BJ (cell line): Measurements from ENCODE around the gene EFNA3. TPM values are rescaled to one million over a fixed set of nuclear protein-coding genes. Genes with fewer than 3 reads are reported as not detected.

Source experiments
- CTCF ChIA-PET: fragments of 350-600 bp; formaldehyde crosslinking; extraction: SDS; loops from one replicate; lab custom pipeline; 2021; ENCODE audit warnings: antibody characterized with exemption, inconsistent platforms; lab: Yijun Ruan, JAX
- POLR2A ChIA-PET: fragments of 300-600 bp; sonication (Branson Sonifier 250); formaldehyde crosslinking; extraction: SDS; loops from one replicate; lab custom pipeline; 2021; ENCODE audit warnings: antibody characterized with exemption; lab: Charles Lee
- DNase-seq: peaks from one replicate; pipeline ENCODE4 v3.0.0-alpha.2; 2011; ENCODE audit warnings: low read depth
- H3K27me3 ChIP-seq: 2 replicates; pipeline ENCODE4 v1.6.0; 2011; ENCODE audit warnings: low read length; ENCODE audit not compliant: control insufficient read depth, insufficient read depth
- H3K36me3 ChIP-seq: 2 replicates; pipeline ENCODE4 v1.5.1; 2011; ENCODE audit warnings: low read length; ENCODE audit not compliant: control insufficient read depth, insufficient read depth
- H3K4me3 ChIP-seq: 2 replicates; pipeline ENCODE4 v1.5.1; 2011; ENCODE audit warnings: low read depth, mild to moderate bottlenecking, control low read depth, low read length
- polyA plus RNA-seq: library from polyadenylated mRNA; depleted of rRNA; stranded (reverse); fragments of >200 nt; gene quantifications from 2 replicates; pipeline ENCODE4 v1.2.3, GENCODE V29; 2011
- TF ChIP-seq, protein P1 (sequence below): IDR thresholded peaks from 2 replicates; pipeline ENCODE4 v1.5.1; 2011; ENCODE audit warnings: low read depth, mild to moderate bottlenecking, control low read depth, inconsistent platforms, low read length, moderate library complexity; ENCODE audit not compliant: insufficient read depth

The EFNA3 gene
- polyA plus RNA-seq, 1 experiment: 1.8 TPM

GRCh38 chr1:155066777-155067176, 11.9 kb upstream of the EFNA3 start:
- ChIA-PET CTCF (interaction anchor here (0.6 to 17.0 kb wide), 3 partner anchors 15 to 105 kb away, joined by 3 to 147 read pairs (median 18); partner anchors contain the start of genes ADAM15 and PYGO2), POLR2A (no interaction called here)
- Histone ChIP-seq H3K27me3 (no peaks in the 10 kb centered on the region), H3K36me3 (peaks cover 11% of the 10 kb centered on the region), H3K4me3 (no peak overlapping the region)
- TF ChIP-seq, protein P1, sequence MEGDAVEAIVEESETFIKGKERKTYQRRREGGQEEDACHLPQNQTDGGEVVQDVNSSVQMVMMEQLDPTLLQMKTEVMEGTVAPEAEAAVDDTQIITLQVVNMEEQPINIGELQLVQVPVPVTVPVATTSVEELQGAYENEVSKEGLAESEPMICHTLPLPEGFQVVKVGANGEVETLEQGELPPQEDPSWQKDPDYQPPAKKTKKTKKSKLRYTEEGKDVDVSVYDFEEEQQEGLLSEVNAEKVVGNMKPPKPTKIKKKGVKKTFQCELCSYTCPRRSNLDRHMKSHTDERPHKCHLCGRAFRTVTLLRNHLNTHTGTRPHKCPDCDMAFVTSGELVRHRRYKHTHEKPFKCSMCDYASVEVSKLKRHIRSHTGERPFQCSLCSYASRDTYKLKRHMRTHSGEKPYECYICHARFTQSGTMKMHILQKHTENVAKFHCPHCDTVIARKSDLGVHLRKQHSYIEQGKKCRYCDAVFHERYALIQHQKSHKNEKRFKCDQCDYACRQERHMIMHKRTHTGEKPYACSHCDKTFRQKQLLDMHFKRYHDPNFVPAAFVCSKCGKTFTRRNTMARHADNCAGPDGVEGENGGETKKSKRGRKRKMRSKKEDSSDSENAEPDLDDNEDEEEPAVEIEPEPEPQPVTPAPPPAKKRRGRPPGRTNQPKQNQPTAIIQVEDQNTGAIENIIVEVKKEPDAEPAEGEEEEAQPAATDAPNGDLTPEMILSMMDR: no peak
- DNase-seq: no peak

- ChIA-PET POLR2A (no interaction called here), CTCF (interaction anchor here (17.0 kb wide), 1 partner anchor 16 kb away, joined by 147 read pairs; no protein-coding TSS in a partner anchor)
- no peak overlapping the region for H3K4me3 ChIP-seq
- no peaks in the 10 kb centered on the region for H3K27me3 ChIP-seq
- TF ChIP-seq, protein P1: no peak
- H3K36me3 ChIP-seq: peaks cover 11% of the 10 kb centered on the region
- no peak for DNase-seq
Measured at GRCh38 chr1:155068599-155068998, 10.0 kb upstream of the EFNA3 start.

DNA sequence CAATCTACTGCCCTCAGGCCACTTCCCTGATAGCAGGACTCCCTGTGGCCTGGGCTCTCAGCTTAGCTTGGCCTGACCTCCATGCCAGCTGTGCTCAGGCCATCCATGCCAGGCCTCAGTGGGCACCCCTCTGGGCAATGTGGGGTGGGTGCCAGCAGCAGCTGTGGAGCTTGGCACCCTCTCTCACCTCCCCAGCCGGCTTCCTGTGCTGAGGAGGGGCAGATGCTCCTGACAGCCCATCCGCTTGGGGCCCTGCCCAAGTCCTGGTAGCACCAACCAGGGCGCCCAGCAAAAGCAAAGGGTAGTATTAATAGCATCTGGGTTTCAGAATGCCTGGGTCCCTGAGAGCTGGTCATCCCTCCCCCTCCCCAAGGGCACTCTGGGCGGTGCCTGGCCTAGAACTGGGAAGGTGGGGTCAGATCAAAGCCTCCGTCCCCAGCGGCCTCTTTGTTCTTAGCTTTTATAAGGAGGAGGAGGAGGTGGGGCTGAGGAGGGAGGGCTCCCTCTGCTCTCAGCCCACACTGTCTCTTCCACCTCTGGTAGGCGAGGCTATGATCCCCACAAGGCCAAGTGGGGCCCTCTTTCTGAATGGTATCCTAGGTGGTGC, 9.0 kb upstream of the EFNA3 start:
- H3K27me3 ChIP-seq: no peaks in the 10 kb centered on the region
- no peak overlapping the region for H3K4me3 ChIP-seq
- TF ChIP-seq, protein P1: no peak
- POLR2A ChIA-PET: no interaction called here
- CTCF ChIA-PET: interaction anchor here (1.4 to 17.0 kb wide), 3 partner anchors 8 to 25 kb away, joined by 4 to 147 read pairs (median 26); no protein-coding TSS in a partner anchor
- peaks cover 11% of the 10 kb centered on the region for H3K36me3 ChIP-seq
- no peak for DNase-seq

GRCh38 chr1:155070158-155070621, 8.4 kb upstream of the EFNA3 start:
- Histone ChIP-seq H3K27me3 (no peaks in the 10 kb centered on the region), H3K36me3 (peaks cover 11% of the 10 kb centered on the region), H3K4me3 (no peak overlapping the region)
- ChIA-PET POLR2A (interaction anchor here (0.5 kb wide), 1 partner anchor 53 kb away, joined by 3 read pairs; no protein-coding TSS in a partner anchor), CTCF (interaction anchor here (1.0 to 17.0 kb wide), 5 partner anchors 9 to 101 kb away, joined by 3 to 147 read pairs (median 4); no protein-coding TSS in a partner anchor)
- TF ChIP-seq, protein P1: no peak
- DNase-seq: no peak
